Tibial nerve (tissue), 3 donors: ENCODE results near the gene UBE2C.

ENCODE experiments used
- CTCF ChIP-seq, 5 experiments: fragments of 200-600 bp in 3 of 5; fragments of 450-650 bp in 2 of 5; sonication (generic) in 3 of 5; IDR thresholded peaks; one replicate each; pipeline ENCODE4 v1.5.1; 2016 to 2019; ENCODE audit warnings: antibody characterized with exemption in 5 of 5, mild to moderate bottlenecking in 3 of 5, moderate library complexity in 2 of 5
- POLR2A ChIP-seq, 2 donors: fragments of 450-650 bp; IDR thresholded peaks; one replicate each; pipeline ENCODE4 v1.6.1; 2017; ENCODE audit warnings: antibody characterized with exemption in 2 of 2, mild to moderate bottlenecking in 2 of 2, moderate library complexity in 2 of 2

DNA sequence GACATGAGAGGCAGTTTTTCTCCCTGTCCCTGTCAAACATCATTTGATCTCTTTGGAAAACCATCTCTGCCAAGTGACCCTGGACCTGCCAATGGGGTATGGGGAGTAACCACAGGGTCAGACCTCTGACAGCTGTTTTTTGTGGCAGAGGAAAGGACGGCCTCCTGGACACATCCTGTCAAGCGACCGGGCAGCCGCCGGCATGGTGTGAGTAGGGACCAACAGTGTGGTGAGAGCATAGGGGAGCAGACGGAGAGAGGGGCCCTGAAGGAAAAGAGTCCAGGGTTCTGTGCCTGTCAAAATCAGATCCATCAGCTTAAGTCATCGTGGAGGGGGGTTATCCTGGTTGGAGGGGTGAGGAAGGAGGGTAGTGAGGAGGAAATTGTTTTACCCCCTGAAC, 10.6 kb upstream of the UBE2C start:
- TF ChIP-seq CTCF (IDR thresholded peaks at IDR 0.05) = no peak
- no peak for TF ChIP-seq POLR2A (IDR thresholded peaks at IDR 0.05)
